IMR-90 (cell line): Measurements from ENCODE around the gene EIF4G3. TPM values are rescaled to one million over a fixed set of nuclear protein-coding genes. Genes with fewer than 3 reads are reported as not detected.

ENCODE experiments used
- ATAC-seq: fragments of 200-7000 bp; cut with Tn5 transposase; 2 replicates; pipeline ENCODE4 v1.9.1; 2020; ENCODE audit warnings: low read depth, mild to moderate bottlenecking, moderate library complexity
- BruUV-seq: library from RNA; stranded (reverse); fragments of 400-500 nt; replicated peaks from 2 replicates; lab custom pipeline; 2021; lab: Mats Ljungman, UMichigan
- CTCF ChIA-PET: fragments of 300-600 bp; formaldehyde crosslinking; extraction: SDS; loops from one replicate; lab custom pipeline; 2021; ENCODE audit warnings: antibody characterized with exemption; lab: Yijun Ruan, JAX
- POLR2A ChIA-PET: fragments of 300-600 bp; sonication (Branson Sonifier 250); formaldehyde crosslinking; loops from one replicate; lab custom pipeline; 2022; ENCODE audit warnings: antibody characterized with exemption; ENCODE audit not compliant: unreplicated experiment; lab: Charles Lee
- DNase-seq: peaks from one replicate; pipeline ENCODE4 v3.0.0; 2013
- H2AFZ ChIP-seq: replicated peaks from 2 replicates; pipeline ENCODE3; 2013; ENCODE audit warnings: low read length, mild to moderate bottlenecking; ENCODE audit not compliant: poor library complexity
- H2AK5ac ChIP-seq: 2 replicates; pipeline ENCODE4 v1.6.1; 2013; ENCODE audit warnings: low read depth, low read length, inconsistent platforms
- H2AK9ac ChIP-seq: replicated peaks from 2 replicates; pipeline ENCODE3; 2013; ENCODE audit warnings: mild to moderate bottlenecking, low read depth, low read length, moderate library complexity; ENCODE audit not compliant: poor library complexity
- H2BK120ac ChIP-seq: 2 replicates; pipeline ENCODE4 v1.6.1; 2013; ENCODE audit warnings: low read depth, low read length, inconsistent platforms
- H2BK15ac ChIP-seq: 3 replicates; pipeline ENCODE4 v1.6.1; 2013; ENCODE audit warnings: low read depth, low read length, inconsistent platforms
- H2BK20ac ChIP-seq: 2 replicates; pipeline ENCODE4 v1.6.1; 2013; ENCODE audit warnings: low read depth, mild to moderate bottlenecking, inconsistent platforms, low read length, moderate library complexity
- H2BK5ac ChIP-seq: 2 replicates; pipeline ENCODE4 v1.6.1; 2013; ENCODE audit warnings: mild to moderate bottlenecking, low read depth, low read length, inconsistent platforms; ENCODE audit not compliant: poor library complexity, severe bottlenecking
- H3K14ac ChIP-seq: replicated peaks from 2 replicates; pipeline ENCODE4 v1.6.1; 2013; ENCODE audit warnings: low read depth, low read length, inconsistent platforms
- H3K18ac ChIP-seq: 2 replicates; pipeline ENCODE4 v1.6.1; 2013; ENCODE audit warnings: low read depth, low read length, control low read depth
- H3K23ac ChIP-seq: 2 replicates; pipeline ENCODE4 v1.6.1; 2013; ENCODE audit warnings: low read depth, low read length, inconsistent platforms
- H3K27ac ChIP-seq: 2 replicates; pipeline ENCODE4 v1.5.1; 2013; ENCODE audit warnings: mild to moderate bottlenecking, control low read depth, low read length; ENCODE audit not compliant: insufficient read depth
- H3K27me3 ChIP-seq: 2 replicates; pipeline ENCODE4 v1.6.1; 2013; ENCODE audit warnings: low read length; ENCODE audit not compliant: control insufficient read depth, insufficient read depth
- H3K36me3 ChIP-seq: 2 replicates; pipeline ENCODE4 v1.6.1; 2013; ENCODE audit warnings: low read length, mixed read lengths; ENCODE audit not compliant: control insufficient read depth, insufficient read depth
- H3K4ac ChIP-seq: 2 replicates; pipeline ENCODE4 v1.6.1; 2013; ENCODE audit warnings: low read depth, low read length, inconsistent platforms
- H3K4me1 ChIP-seq: 2 replicates; pipeline ENCODE4 v1.6.1; 2013; ENCODE audit warnings: low read length, mixed read lengths; ENCODE audit not compliant: control insufficient read depth, insufficient read depth
- H3K4me2 ChIP-seq: 2 replicates; pipeline ENCODE4 v1.6.1; 2013; ENCODE audit warnings: low read depth, mild to moderate bottlenecking, control low read depth, low read length, moderate library complexity
- H3K4me3 ChIP-seq: 2 replicates; pipeline ENCODE4 v1.5.1; 2013; ENCODE audit warnings: low read depth, mild to moderate bottlenecking, control low read depth, low read length, moderate library complexity; ENCODE audit not compliant: insufficient read depth
- H3K56ac ChIP-seq: 2 replicates; pipeline ENCODE4 v1.6.1; 2013; ENCODE audit warnings: low read length, inconsistent platforms; ENCODE audit not compliant: insufficient read depth; ENCODE audit errors: extremely low read depth
- H3K79me1 ChIP-seq, 2 experiments: 2 replicates each; pipeline ENCODE4 v1.6.1; 2013; ENCODE audit warnings: low read length in 2 of 2, inconsistent platforms in 1 of 2, low read depth in 1 of 2
- H3K9ac ChIP-seq: 2 replicates; pipeline ENCODE4 v1.6.1; 2013; ENCODE audit warnings: low read depth, low read length, control low read depth
- H3K9me1 ChIP-seq: 2 replicates; pipeline ENCODE4 v1.6.1; 2013; ENCODE audit warnings: low read length, inconsistent platforms; ENCODE audit not compliant: insufficient read depth
- H3K9me3 ChIP-seq: 2 replicates; pipeline ENCODE4 v1.6.1; 2013; ENCODE audit warnings: low read length; ENCODE audit not compliant: control insufficient read depth, insufficient read depth
- H4K20me1 ChIP-seq: 2 replicates; pipeline ENCODE4 v1.6.1; 2013; ENCODE audit warnings: low read length, inconsistent platforms; ENCODE audit not compliant: insufficient read depth
- H4K5ac ChIP-seq: 2 replicates; pipeline ENCODE4 v1.6.1; 2013; ENCODE audit warnings: mild to moderate bottlenecking, low read depth, low read length, control low read depth
- H4K8ac ChIP-seq, 2 experiments: 2 replicates each; pipeline ENCODE4 v1.6.1; 2013; ENCODE audit warnings: low read depth in 2 of 2, low read length in 2 of 2, control low read depth in 1 of 2, inconsistent platforms in 1 of 2
- H4K91ac ChIP-seq: 2 replicates; pipeline ENCODE4 v1.6.1; 2013; ENCODE audit warnings: low read depth, low read length, inconsistent platforms; ENCODE audit not compliant: insufficient read depth
- CEBPB ChIP-seq: IDR thresholded peaks from 2 replicates; pipeline ENCODE4 v1.6.1; 2012; ENCODE audit warnings: low read depth, low read length, improper control_type of control experiment
- CTCF ChIP-seq: conservative IDR thresholded peaks from 2 replicates; pipeline ENCODE4 v1.5.1; 2012; ENCODE audit warnings: mild to moderate bottlenecking, low read depth, low read length, improper control_type of control experiment
- RAD21 ChIP-seq: IDR thresholded peaks from 2 replicates; pipeline ENCODE4 v1.6.1; 2012; ENCODE audit warnings: low read length, improper control_type of control experiment
- RCOR1 ChIP-seq: IDR thresholded peaks from 2 replicates; pipeline ENCODE4 v1.6.1; 2012; ENCODE audit warnings: mild to moderate bottlenecking, low read length, improper control_type of control experiment; ENCODE audit not compliant: insufficient replicate concordance
- USF2 ChIP-seq: fragments of 150-350 bp; IDR thresholded peaks from 2 replicates; pipeline ENCODE4 v1.6.1; 2017; ENCODE audit warnings: mild to moderate bottlenecking, antibody characterized with exemption, low read length, low read depth
- WGBS, 2 experiments: methylation state at CpG; one replicate each; pipeline versions ENCODE4 v1.1.5 to v1.1.7; 2013; ENCODE audit warnings: missing lambda C conversion rate in 2 of 2; ENCODE audit not compliant: insufficient read length in 1 of 2; ENCODE audit errors: extremely low coverage in 2 of 2; 5-methylcytosine and 5-hydroxymethylcytosine counted together
- dilution Hi-C: fragments of 300-500 bp; cut with HindIII; formaldehyde crosslinking; loops from one replicate; pipeline ENCODE4 v1.14.3; 2018; ENCODE audit warnings: low sequenced_read_pairs; ENCODE audit not compliant: unreplicated experiment
- in situ Hi-C: fragments of 300-500 bp; cut with MboI; formaldehyde crosslinking; loops from 3 replicates; pipeline ENCODE4 v1.14.3; 2019; ENCODE audit warnings: low sequenced_read_pairs, inconsistent platforms, mixed read lengths
- intact Hi-C: fragments of 100-400 bp; cut with micrococcal nuclease; formaldehyde crosslinking; loops from 2 replicates; pipeline ENCODE4 v1.10.0; 2022
- polyA plus RNA-seq, 3 experiments: library from polyadenylated mRNA; depleted of rRNA; stranded (reverse); fragments of >200 nt; gene quantifications; 2 replicates each; pipeline ENCODE4 v1.2.3, GENCODE V29; 2012; ENCODE audit warnings: low replicate concordance in 1 of 3
- total RNA-seq: library from RNA; depleted of rRNA; stranded (reverse); fragments of >200 nt; gene quantifications from 2 replicates; pipeline ENCODE4 v1.2.3, GENCODE V29; 2012

Gene EIF4G3
- total and polyA plus RNA-seq, 2 of the 4 experiments (the other 2 are of a cell fraction) = 25.8 to 49.2 TPM

GRCh38 chr1:20903437-20903836 lies 273.3 kb downstream of the EIF4G3 start:
- Histone ChIP-seq H4K8ac (no peak overlapping the region), H3K79me1 (peaks cover 6 to 23% of the 10 kb centered on the region in 2 experiments; a peak in 2 of 4 replicates), H2AK5ac (no peak overlapping the region), H3K14ac (no peak overlapping the region), H2BK15ac (no peak overlapping the region), H3K4me2 (no peak overlapping the region), H3K23ac (no peak overlapping the region), H2AK9ac (no peak overlapping the region), H3K36me3 (peaks cover 8% of the 10 kb centered on the region; the same call in 1 of the 2 replicates), H3K4me1 (peaks cover 2% of the 10 kb centered on the region; the same call in 1 of the 2 replicates), H3K18ac (no peak overlapping the region), H3K56ac (no peak overlapping the region), H2BK120ac (no peak overlapping the region), H2BK20ac (no peak overlapping the region), H3K4ac (no peak overlapping the region), H2BK5ac (no peak overlapping the region), H4K91ac (no peak overlapping the region), H3K4me3 (no peak overlapping the region), H4K20me1 (no peaks in the 10 kb centered on the region; the same call in 1 of the 2 replicates), H3K9me3 (no peaks in the 10 kb centered on the region), H3K27me3 (no peaks in the 10 kb centered on the region), H3K9ac (no peak overlapping the region), H4K5ac (no peak overlapping the region), H3K27ac (no peak overlapping the region), H2AFZ (no peak overlapping the region), H3K9me1 (no peaks in the 10 kb centered on the region; the same call in 1 of the 2 replicates)
- DNase-seq (no peak), ATAC-seq (no peak)
- POLR2A ChIA-PET = interaction anchor here (0.6 kb wide), 1 partner anchor 50 kb away, joined by 5 read pairs; no protein-coding TSS in a partner anchor
- in situ Hi-C loops (no loop called here), intact Hi-C loops (no loop called here), dilution Hi-C loops (no loop called here)
- BruUV-seq = no TSS peak
- no CpG with 5 or more reads among the region's 2 CpGs for WGBS, 2 experiments
- TF ChIP-seq CTCF = no peak
- no peak for TF ChIP-seq RCOR1
- no peak for TF ChIP-seq CEBPB
- TF ChIP-seq USF2 = no peak
- no peak for TF ChIP-seq RAD21
- CTCF ChIA-PET = no interaction called here
